Measurements from ENCODE around the gene ALLC. TPM values are rescaled to one million over a fixed set of nuclear protein-coding genes. Genes with fewer than 3 reads are reported as not detected.

ALLC gene
- polyA plus RNA-seq, 2 of the 4 experiments (the other 2 are of a cell fraction): not detected

- DNase-seq (ENCODE audit: low read depth in 1 of 2, low spot score in 1 of 2): no peak
- FAIRE-seq: no peak
- WGBS (ENCODE audit: missing lambda C conversion rate): 62% methylated on average over 15 of the region's 15 CpGs
- ChIA-PET CTCF (interaction anchor here (0.6 to 1.2 kb wide), 5 partner anchors 9 to 412 kb away, joined by 3 to 4 read pairs (median 3); no protein-coding TSS in a partner anchor), POLR2A (no interaction called here)
- ATAC-seq: no peak
- no peak overlapping the region for H3K4me2 ChIP-seq
- no peaks in the 10 kb centered on the region for H3K4me1 ChIP-seq
- no peak overlapping the region for H3K27ac ChIP-seq
- no peak overlapping the region for H3K4me3 ChIP-seq
- no peaks in the 10 kb centered on the region for H3K9me3 ChIP-seq
- no peak for TF ChIP-seq EP300 (IDR thresholded peaks at IDR 0.05)
Measured at GRCh38 chr2:3644891-3645605, 13.0 kb upstream of the ALLC start.

GRCh38 chr2:3645745-3646389 is 12.1 kb upstream of the ALLC start:
- H3K4me3 ChIP-seq: no peak overlapping the region
- WGBS (ENCODE audit: missing lambda C conversion rate): 68% methylated on average over 10 of the region's 10 CpGs
- CTCF ChIA-PET: interaction anchor here (0.6 to 0.7 kb wide), 3 partner anchors 155 to 1526 kb away, joined by 3 read pairs; no protein-coding TSS in a partner anchor
- POLR2A ChIA-PET: no interaction called here
- H3K4me2 ChIP-seq: no peak overlapping the region
- H3K4me1 ChIP-seq: peaks cover 4% of the 10 kb centered on the region; the same call in 1 of the 3 replicates
- DNase-seq (ENCODE audit: low read depth in 1 of 2, low spot score in 1 of 2) (no peak), FAIRE-seq (no peak), ATAC-seq (no peak)
- H3K27ac ChIP-seq: no peak overlapping the region
- no peak for TF ChIP-seq NFE2L2 (conservative IDR thresholded peaks at IDR 0.05; ENCODE audit: low read length)
- no peak for TF ChIP-seq REST (IDR thresholded peaks at IDR 0.05)
- H3K9me3 ChIP-seq: no peaks in the 10 kb centered on the region

- Histone ChIP-seq H3K9me3 (no peaks in the 10 kb centered on the region), H3K4me1 (peaks cover 5% of the 10 kb centered on the region; the same call in 1 of the 3 replicates), H3K4me3 (no peak overlapping the region), H3K27ac (no peak overlapping the region), H3K4me2 (no peak overlapping the region)
- no peak for TF ChIP-seq RFX5 (IDR thresholded peaks at IDR 0.05)
- TF ChIP-seq ZC3H11A (IDR thresholded peaks at IDR 0.05): no peak
- no peak for FAIRE-seq
- no peak for ATAC-seq
- ChIA-PET POLR2A (no interaction called here), CTCF (no interaction called here)
- DNase-seq (ENCODE audit: low read depth in 1 of 2, low spot score in 1 of 2): no peak
- WGBS (ENCODE audit: missing lambda C conversion rate): 71% methylated on average over 8 of the region's 8 CpGs
Measured at GRCh38 chr2:3646446-3646845, 11.6 kb upstream of the ALLC start.

GRCh38 chr2:3647246-3647645 is 10.8 kb upstream of the ALLC start:
- TF ChIP-seq BHLHE40 (IDR thresholded peaks at IDR 0.05; ENCODE audit: low read depth, low read length) (no peak), TFCP2L1 (CRISPR knock-in tag; IDR thresholded peaks at IDR 0.05) (no peak), GATA3 (IDR thresholded peaks at IDR 0.05; ENCODE audit: borderline replicate concordance) (no peak), RFX5 (IDR thresholded peaks at IDR 0.05) (no peak), JUNB (IDR thresholded peaks at IDR 0.05) (no peak), RAD21 (conservative IDR thresholded peaks at IDR 0.05 in 1 of 2, IDR thresholded peaks at IDR 0.05 in 1 of 2) (no peak), RNF2 (IDR thresholded peaks at IDR 0.05; ENCODE audit: borderline replicate concordance, low read depth) (no peak), HDAC2 (IDR thresholded peaks at IDR 0.05) (no peak), CHD2 (IDR thresholded peaks at IDR 0.05; ENCODE audit: low read length, partially characterized antibody) (no peak), HES2 (IDR thresholded peaks at IDR 0.05) (no peak), MAX (IDR thresholded peaks at IDR 0.05) (no peak), NPAS2 (CRISPR knock-in tag; IDR thresholded peaks at IDR 0.05; ENCODE audit: borderline replicate concordance) (no peak), ZC3H11A (IDR thresholded peaks at IDR 0.05) (no peak), POLR2A (IDR thresholded peaks at IDR 0.05; ENCODE audit: low read length) (no peak), MAZ (IDR thresholded peaks at IDR 0.05; ENCODE audit: borderline replicate concordance, low read depth, low read length) (no peak), ZNF302 (CRISPR knock-in tag; IDR thresholded peaks at IDR 0.05) (no peak), TP53 (CRISPR knock-in tag; IDR thresholded peaks at IDR 0.05) (no peak), REST (IDR thresholded peaks at IDR 0.05) (no peak), ATOH8 (CRISPR knock-in tag; IDR thresholded peaks at IDR 0.05; ENCODE audit: low read depth) (no peak)
- Histone ChIP-seq H3K4me3 (no peak overlapping the region), H3K4me2 (no peak overlapping the region), H3K27ac (no peak overlapping the region), H3K4me1 (peaks cover 5% of the 10 kb centered on the region; the same call in 1 of the 3 replicates), H3K9me3 (no peaks in the 10 kb centered on the region)
- POLR2A ChIA-PET: no interaction called here
- FAIRE-seq (no peak), DNase-seq (ENCODE audit: low read depth in 1 of 2, low spot score in 1 of 2) (no peak), ATAC-seq (no peak)
- WGBS (ENCODE audit: missing lambda C conversion rate): 42% methylated on average over 13 of the region's 13 CpGs
- CTCF ChIA-PET: no interaction called here

All from A549 (cell line).